ENCODE results near the gene BRD4.

The BRD4 gene

DNA sequence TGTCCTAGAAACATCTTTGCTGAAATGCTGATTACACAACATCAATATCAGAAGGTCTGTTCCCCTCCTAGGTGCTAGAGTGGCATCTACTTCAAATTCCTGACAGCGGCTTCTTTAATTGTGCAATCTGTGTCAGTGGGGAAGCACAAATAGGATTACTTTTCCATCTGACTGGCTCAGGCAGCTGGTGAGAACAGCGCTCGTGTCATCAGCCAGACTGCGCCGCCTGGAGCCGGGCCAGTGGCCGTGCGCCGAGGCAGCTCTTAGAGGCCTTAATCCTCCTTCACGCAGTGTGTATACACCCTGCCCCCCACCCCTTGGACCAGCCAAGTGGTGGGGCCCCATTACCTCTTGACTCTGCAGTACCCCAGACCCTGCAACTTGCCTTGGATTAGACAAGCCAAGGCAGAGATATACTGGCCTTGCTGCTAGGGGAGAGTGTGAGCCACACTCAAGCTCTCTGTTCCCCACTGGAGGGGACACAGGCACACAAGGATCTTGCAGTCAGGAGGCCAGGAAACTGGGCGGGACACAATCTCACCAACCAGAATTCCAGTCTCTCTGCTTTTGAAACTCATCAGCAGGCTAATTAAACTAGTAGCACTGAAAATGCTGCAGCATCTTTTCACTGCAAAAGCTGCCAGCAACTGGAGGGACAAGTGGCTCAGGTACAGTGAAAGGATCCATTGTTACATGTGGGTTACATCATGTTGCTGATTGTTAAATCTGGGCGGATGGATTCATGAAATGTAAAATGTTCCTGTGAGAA is 51.2 kb downstream of the BRD4 start:
- Histone ChIP-seq H3K27me3 (ENCODE audit: control insufficient read depth, low read length) (no peaks in the 10 kb centered on the region), H3K4me2 (ENCODE audit: low read length) (no peak overlapping the region), H3K4me3 (ENCODE audit: low read length) (no peak overlapping the region), H3K4me1 (ENCODE audit: control insufficient read depth, low read length) (peaks cover 56% of the 10 kb centered on the region), H3K36me3 (ENCODE audit: control insufficient read depth, low read length) (peaks cover 9% of the 10 kb centered on the region), H3K79me2 (ENCODE audit: control insufficient read depth, low read length) (peaks cover 100% of the 10 kb centered on the region), H4K20me1 (ENCODE audit: control insufficient read depth, insufficient read depth, low read depth, low read length) (peaks cover 80% of the 10 kb centered on the region), H3K9me3 (ENCODE audit: control insufficient read depth, insufficient read depth, low read length) (no peaks in the 10 kb centered on the region), H3K9me2 (replicated peaks; ENCODE audit: control insufficient read depth, low read length) (no peaks in the 10 kb centered on the region), H3F3A (ENCODE audit: control insufficient read depth, insufficient read depth) (no peaks in the 10 kb centered on the region; the same call in 1 of the 2 replicates), H3K27ac (ENCODE audit: low read depth, low read length) (no peak overlapping the region)
- TF ChIP-seq, protein P1, sequence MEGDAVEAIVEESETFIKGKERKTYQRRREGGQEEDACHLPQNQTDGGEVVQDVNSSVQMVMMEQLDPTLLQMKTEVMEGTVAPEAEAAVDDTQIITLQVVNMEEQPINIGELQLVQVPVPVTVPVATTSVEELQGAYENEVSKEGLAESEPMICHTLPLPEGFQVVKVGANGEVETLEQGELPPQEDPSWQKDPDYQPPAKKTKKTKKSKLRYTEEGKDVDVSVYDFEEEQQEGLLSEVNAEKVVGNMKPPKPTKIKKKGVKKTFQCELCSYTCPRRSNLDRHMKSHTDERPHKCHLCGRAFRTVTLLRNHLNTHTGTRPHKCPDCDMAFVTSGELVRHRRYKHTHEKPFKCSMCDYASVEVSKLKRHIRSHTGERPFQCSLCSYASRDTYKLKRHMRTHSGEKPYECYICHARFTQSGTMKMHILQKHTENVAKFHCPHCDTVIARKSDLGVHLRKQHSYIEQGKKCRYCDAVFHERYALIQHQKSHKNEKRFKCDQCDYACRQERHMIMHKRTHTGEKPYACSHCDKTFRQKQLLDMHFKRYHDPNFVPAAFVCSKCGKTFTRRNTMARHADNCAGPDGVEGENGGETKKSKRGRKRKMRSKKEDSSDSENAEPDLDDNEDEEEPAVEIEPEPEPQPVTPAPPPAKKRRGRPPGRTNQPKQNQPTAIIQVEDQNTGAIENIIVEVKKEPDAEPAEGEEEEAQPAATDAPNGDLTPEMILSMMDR (IDR thresholded peaks at IDR 0.05; ENCODE audit: low read depth, low read length, poor library complexity, severe bottlenecking): no peak
- TF ChIP-seq EZH2phosphoT487 (IDR thresholded peaks at IDR 0.05; ENCODE audit: borderline replicate concordance, low read length): no peak

- peaks cover 100% of the 10 kb centered on the region for H3K79me2 ChIP-seq (ENCODE audit: control insufficient read depth, low read length)
- H3K4me2 ChIP-seq (ENCODE audit: low read length): no peak overlapping the region
- H4K20me1 ChIP-seq (ENCODE audit: control insufficient read depth, insufficient read depth, low read depth, low read length): peaks cover 77% of the 10 kb centered on the region
- no peaks in the 10 kb centered on the region for H3K9me3 ChIP-seq (ENCODE audit: control insufficient read depth, insufficient read depth, low read length)
- peaks cover 14% of the 10 kb centered on the region for H3K36me3 ChIP-seq (ENCODE audit: control insufficient read depth, low read length)
- no peak overlapping the region for H3K27ac ChIP-seq (ENCODE audit: low read depth, low read length)
- TF ChIP-seq, protein P1 (IDR thresholded peaks at IDR 0.05; ENCODE audit: low read depth, low read length, poor library complexity, severe bottlenecking): no peak
- TF ChIP-seq EZH2phosphoT487 (IDR thresholded peaks at IDR 0.05; ENCODE audit: borderline replicate concordance, low read length): no peak
- H3K9me2 ChIP-seq (replicated peaks; ENCODE audit: control insufficient read depth, low read length): no peaks in the 10 kb centered on the region
- H3F3A ChIP-seq (ENCODE audit: control insufficient read depth, insufficient read depth): no peaks in the 10 kb centered on the region; the same call in 1 of the 2 replicates
- peaks cover 47% of the 10 kb centered on the region for H3K4me1 ChIP-seq (ENCODE audit: control insufficient read depth, low read length)
- H3K27me3 ChIP-seq (ENCODE audit: control insufficient read depth, low read length): no peaks in the 10 kb centered on the region
- no peak overlapping the region for H3K4me3 ChIP-seq (ENCODE audit: low read length)
Observed at GRCh38 chr19:15280048-15280725, 52.2 kb downstream of the BRD4 start.

GRCh38 chr19:15279326-15279904 is 52.9 kb downstream of the BRD4 start:
- no peak overlapping the region for H3K4me2 ChIP-seq (ENCODE audit: low read length)
- no peak overlapping the region for H3K4me3 ChIP-seq (ENCODE audit: low read length)

More at GRCh38 chr19:15279326-15279904, 52.9 kb downstream of the BRD4 start:
- Histone ChIP-seq H3K9me2 (replicated peaks; ENCODE audit: control insufficient read depth, low read length) (no peaks in the 10 kb centered on the region), H3K27ac (ENCODE audit: low read depth, low read length) (no peak overlapping the region), H3K9me3 (ENCODE audit: control insufficient read depth, insufficient read depth, low read length) (no peaks in the 10 kb centered on the region), H3K79me2 (ENCODE audit: control insufficient read depth, low read length) (peaks cover 100% of the 10 kb centered on the region), H3K27me3 (ENCODE audit: control insufficient read depth, low read length) (no peaks in the 10 kb centered on the region), H4K20me1 (ENCODE audit: control insufficient read depth, insufficient read depth, low read depth, low read length) (peaks cover 71% of the 10 kb centered on the region), H3K4me1 (ENCODE audit: control insufficient read depth, low read length) (peaks cover 40% of the 10 kb centered on the region), H3K36me3 (ENCODE audit: control insufficient read depth, low read length) (peaks cover 16% of the 10 kb centered on the region), H3F3A (ENCODE audit: control insufficient read depth, insufficient read depth) (no peaks in the 10 kb centered on the region; the same call in 1 of the 2 replicates)
- TF ChIP-seq, protein P1 (IDR thresholded peaks at IDR 0.05; ENCODE audit: low read depth, low read length, poor library complexity, severe bottlenecking): no peak
- no peak for TF ChIP-seq EZH2phosphoT487 (IDR thresholded peaks at IDR 0.05; ENCODE audit: borderline replicate concordance, low read length)

All from DOHH2 (cell line).